Right atrium auricular region (tissue), 2 donors: Measurements from ENCODE around the gene STX16. TPM values are rescaled to one million over a fixed set of nuclear protein-coding genes. Genes with fewer than 3 reads are reported as not detected.

ENCODE experiments used
- DNase-seq: peaks from one replicate; pipeline ENCODE4 v3.0.0-alpha.2; 2019; ENCODE audit warnings: low spot score
- H3K27ac ChIP-seq, 2 donors: fragments of 200-600 bp; sonication (generic); 1 replicate in 1 of 2; 2 replicates in 1 of 2; pipeline ENCODE4 v1.5.1; 2016 to 2019
- H3K27me3 ChIP-seq, 2 donors: fragments of 200-600 bp; sonication (generic); one replicate each; pipeline versions ENCODE4 v1.5.1 to v1.6.0; 2017 to 2019
- H3K36me3 ChIP-seq: fragments of 200-600 bp; sonication (generic); one replicate; pipeline ENCODE4 v1.5.1; 2016
- H3K4me1 ChIP-seq, 2 donors: fragments of 200-600 bp; sonication (generic); one replicate each; pipeline versions ENCODE4 v1.5.1 to v1.6.0; 2017 to 2019
- H3K4me3 ChIP-seq, 2 donors: fragments of 200-600 bp; sonication (generic); 1 replicate in 1 of 2; 2 replicates in 1 of 2; pipeline ENCODE4 v1.5.1; 2017 to 2019; ENCODE audit warnings: mild to moderate bottlenecking in 1 of 2, moderate library complexity in 1 of 2
- H3K9me3 ChIP-seq, 2 donors: fragments of 200-600 bp; sonication (generic); one replicate each; pipeline ENCODE4 v1.5.1; 2019
- CTCF ChIP-seq, 2 donors: fragments of 200-600 bp; sonication (generic); IDR thresholded peaks; one replicate each; pipeline ENCODE4 v1.5.1; 2019; ENCODE audit warnings: antibody characterized with exemption in 2 of 2
- total RNA-seq, 2 donors: library from RNA; depleted of rRNA; stranded (reverse); fragments of >200 nt; gene quantifications; one replicate each; pipeline ENCODE4 v1.1.0, GENCODE V29; 2016

STX16 gene
- total RNA-seq, 2 donors from 2014 or later: 20.9 to 26.1 TPM

- Histone ChIP-seq H3K9me3 (no peaks in the 10 kb centered on the region), H3K36me3 (no peaks in the 10 kb centered on the region), H3K27me3 (no peaks in the 10 kb centered on the region), H3K4me3 (no peak overlapping the region), H3K4me1 (no peaks in the 10 kb centered on the region), H3K27ac (no peak overlapping the region)
- TF ChIP-seq CTCF (IDR thresholded peaks at IDR 0.05): no peak
- no peak for DNase-seq
Observed at GRCh38 chr20:58626051-58626450, 25.0 kb upstream of the STX16 start.

- no peaks in the 10 kb centered on the region for H3K27me3 ChIP-seq
- no peak overlapping the region for H3K4me3 ChIP-seq
- no peaks in the 10 kb centered on the region for H3K9me3 ChIP-seq
- no peak for DNase-seq
- TF ChIP-seq CTCF (IDR thresholded peaks at IDR 0.05): no peak
- no peak overlapping the region for H3K27ac ChIP-seq
- no peaks in the 10 kb centered on the region for H3K4me1 ChIP-seq
- H3K36me3 ChIP-seq: no peaks in the 10 kb centered on the region
Observed at GRCh38 chr20:58627212-58628072, 23.6 kb upstream of the STX16 start.

GRCh38 chr20:58628491-58629214, 22.4 kb upstream of the STX16 start:
- H3K9me3 ChIP-seq: no peaks in the 10 kb centered on the region
- H3K27me3 ChIP-seq: no peaks in the 10 kb centered on the region
- TF ChIP-seq CTCF (IDR thresholded peaks at IDR 0.05): no peak
- H3K27ac ChIP-seq: no peak overlapping the region
- no peaks in the 10 kb centered on the region for H3K4me1 ChIP-seq
- no peak overlapping the region for H3K4me3 ChIP-seq
- DNase-seq: no peak
- H3K36me3 ChIP-seq: no peaks in the 10 kb centered on the region

GRCh38 chr20:58629215-58629580, 21.9 kb upstream of the STX16 start:
- Histone ChIP-seq H3K36me3 (no peaks in the 10 kb centered on the region), H3K4me1 (no peaks in the 10 kb centered on the region), H3K27ac (no peak overlapping the region), H3K27me3 (no peaks in the 10 kb centered on the region), H3K9me3 (no peaks in the 10 kb centered on the region), H3K4me3 (no peak overlapping the region)
- no peak for DNase-seq
- TF ChIP-seq CTCF (IDR thresholded peaks at IDR 0.05): no peak

- H3K36me3 ChIP-seq: no peaks in the 10 kb centered on the region
Observed at GRCh38 chr20:58630063-58630462, 21.0 kb upstream of the STX16 start.

More at GRCh38 chr20:58630063-58630462, 21.0 kb upstream of the STX16 start:
- Histone ChIP-seq H3K9me3 (no peaks in the 10 kb centered on the region), H3K4me3 (no peak overlapping the region), H3K27ac (no peak overlapping the region), H3K27me3 (no peaks in the 10 kb centered on the region), H3K4me1 (no peaks in the 10 kb centered on the region)
- DNase-seq: no peak
- TF ChIP-seq CTCF (IDR thresholded peaks at IDR 0.05): no peak
